ENCODE measurements around the gene COL6A3.

COL6A3 gene

DNA sequence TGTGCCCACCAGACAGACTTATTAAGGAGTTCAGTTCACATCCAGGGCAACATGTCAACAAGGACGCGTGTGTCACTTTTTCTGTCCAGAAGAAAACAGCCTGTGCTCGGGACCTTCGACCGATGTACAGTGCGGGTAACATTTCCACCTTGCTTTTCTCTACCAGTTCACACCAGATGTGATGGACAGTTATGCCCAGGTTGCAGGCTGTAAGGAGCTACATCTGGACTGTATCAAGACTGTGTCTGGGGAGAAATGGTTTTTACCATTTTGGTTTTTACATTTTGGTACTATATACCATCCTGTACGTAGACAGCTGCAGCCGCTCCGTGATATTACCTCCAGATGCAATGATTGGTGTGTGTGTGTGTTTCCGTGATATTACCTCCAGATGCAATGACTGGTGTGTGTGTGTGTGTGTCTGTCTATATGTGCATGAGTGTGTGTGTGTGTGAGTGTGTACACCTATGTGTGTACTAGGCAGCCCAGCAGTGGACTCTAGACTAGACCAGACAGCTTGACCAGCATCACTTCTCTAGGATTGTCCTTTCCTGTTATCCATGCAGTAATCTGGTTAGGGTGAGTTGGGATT is 118.0 kb downstream of the COL6A3 start:
- DNase-seq (ENCODE audit: low read depth) = no peak

DNA sequence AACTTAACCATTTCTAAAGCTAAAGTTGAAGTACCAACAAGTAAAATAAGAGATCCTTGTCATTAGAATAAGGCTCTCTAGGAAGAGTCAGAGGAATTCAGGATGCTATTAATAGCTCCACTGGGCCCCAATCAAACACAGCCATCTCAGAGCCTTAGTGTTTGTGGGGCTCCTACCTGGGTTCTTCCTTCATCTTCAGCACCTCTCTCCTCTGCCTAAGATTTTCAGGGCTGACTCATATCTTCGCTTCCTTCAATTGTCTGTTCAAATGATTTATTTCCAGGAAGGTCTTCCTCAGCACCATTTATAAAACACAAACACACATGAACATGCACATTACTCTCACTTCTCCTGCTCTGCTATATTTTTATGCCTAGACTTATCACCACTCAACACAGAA is 119.5 kb downstream of the COL6A3 start:
- DNase-seq (ENCODE audit: low read depth) = no peak

DNA sequence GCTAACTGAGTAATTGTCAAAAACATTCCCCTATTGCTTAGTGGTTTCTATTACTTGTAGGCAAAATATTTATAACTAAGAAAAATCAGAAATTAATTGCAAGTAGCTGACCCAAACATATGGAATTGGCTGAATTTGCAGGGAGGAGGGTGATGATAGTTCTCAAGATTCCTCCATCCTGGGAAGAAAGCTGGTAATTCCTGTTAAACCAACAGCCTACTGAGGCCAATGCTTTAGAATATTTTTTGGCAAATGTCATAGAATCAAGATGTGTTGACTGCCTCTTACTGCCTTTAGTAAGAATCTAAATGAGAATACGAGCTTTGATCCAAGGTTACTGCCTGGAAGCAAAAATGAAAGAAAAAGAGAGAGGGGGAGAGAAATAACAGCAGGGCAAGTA is 120.0 kb downstream of the COL6A3 start:
- no peak for DNase-seq (ENCODE audit: low read depth)

DNA sequence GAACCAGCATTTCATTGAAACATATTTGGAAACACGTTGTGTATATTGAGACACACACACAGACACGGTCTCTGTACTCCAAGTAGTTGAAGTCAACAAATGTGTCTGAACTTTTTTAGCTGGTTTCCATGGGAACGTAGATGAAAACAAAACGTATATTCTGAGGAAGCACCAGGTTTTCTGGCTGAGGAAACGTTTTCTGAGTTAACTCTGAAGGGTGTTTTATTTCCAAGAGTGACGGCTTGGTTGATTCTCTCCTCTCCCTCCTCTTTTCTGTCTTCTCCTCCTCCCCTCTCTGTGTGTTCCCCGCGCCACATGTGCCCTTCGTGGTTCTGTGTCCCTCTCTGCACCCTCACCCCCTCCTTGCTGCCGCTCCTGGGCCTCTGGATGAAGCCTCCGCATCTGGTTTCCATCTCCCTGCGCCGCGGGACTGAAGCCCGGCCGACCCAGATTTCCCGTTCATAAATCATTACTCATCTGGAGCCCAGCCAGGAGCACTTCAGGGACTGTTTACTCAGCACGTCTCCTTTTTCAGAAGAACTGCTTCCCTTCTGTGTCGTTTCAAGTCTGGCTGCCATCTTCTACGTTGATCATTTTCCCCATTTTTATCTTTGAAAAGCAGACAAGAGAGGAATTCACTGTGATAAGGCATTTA is 122.7 kb downstream of the COL6A3 start:
- peak; percentile 22 for DNase-seq (ENCODE audit: low read depth)

DNA sequence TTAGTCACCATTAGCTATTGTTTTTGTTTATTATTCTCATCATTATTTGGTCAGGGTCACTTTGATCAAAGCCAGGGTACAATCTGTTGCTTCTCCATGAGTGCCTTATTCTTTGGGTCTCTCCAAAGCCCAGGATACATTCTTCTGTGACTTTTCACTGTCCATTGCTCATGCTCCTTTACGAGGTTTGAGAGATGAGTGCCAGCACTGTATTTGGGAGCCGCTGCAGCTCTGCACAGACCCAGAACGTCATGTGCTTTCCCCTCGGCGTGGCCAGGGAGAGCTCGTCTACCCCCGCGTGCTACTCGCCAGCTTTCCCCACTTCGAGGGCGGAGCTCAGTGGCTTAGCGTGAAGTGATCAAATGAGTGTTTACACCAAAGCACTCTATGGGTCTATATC is 123.7 kb downstream of the COL6A3 start:
- DNase-seq (ENCODE audit: low read depth) = no peak

DNA sequence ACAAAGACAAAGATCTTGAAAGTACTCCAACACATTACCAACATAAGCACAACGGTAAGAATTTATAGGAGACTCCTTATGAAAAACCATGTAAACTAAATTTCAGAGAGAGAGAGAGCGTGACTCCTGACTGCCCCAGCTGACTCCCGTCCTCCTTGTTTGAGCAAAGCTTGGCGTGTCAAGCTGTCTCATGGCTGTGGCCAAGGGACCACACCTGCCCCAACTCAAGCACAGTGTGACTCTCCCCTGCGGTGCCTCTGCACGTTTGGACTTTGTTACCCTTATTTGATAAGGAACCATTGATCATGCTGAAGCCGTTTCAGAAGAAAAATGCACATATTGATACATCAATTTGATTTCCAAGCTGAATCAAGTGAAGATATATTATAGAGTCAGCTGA is 124.8 kb downstream of the COL6A3 start:
- DNase-seq (ENCODE audit: low read depth) = no peak

DNA sequence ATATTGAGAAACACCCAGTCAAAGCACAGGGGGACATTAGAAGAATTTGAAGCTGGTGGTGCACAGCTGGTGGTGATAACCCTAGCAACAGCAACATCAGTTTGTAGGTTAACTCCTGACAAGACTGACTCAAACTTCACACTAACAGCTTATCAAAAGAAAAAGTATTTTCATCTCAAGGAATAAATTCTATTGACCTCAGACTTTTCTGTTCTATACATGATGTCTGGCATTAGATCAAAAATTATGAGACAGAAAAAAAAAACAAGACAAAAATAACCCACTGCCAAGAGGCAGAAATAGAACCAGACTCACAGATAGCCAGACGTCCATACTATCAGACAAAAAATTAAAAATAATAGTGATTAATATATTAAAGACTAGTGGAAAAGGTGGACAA is 126.1 kb downstream of the COL6A3 start:
- DNase-seq (ENCODE audit: low read depth) = no peak

DNA sequence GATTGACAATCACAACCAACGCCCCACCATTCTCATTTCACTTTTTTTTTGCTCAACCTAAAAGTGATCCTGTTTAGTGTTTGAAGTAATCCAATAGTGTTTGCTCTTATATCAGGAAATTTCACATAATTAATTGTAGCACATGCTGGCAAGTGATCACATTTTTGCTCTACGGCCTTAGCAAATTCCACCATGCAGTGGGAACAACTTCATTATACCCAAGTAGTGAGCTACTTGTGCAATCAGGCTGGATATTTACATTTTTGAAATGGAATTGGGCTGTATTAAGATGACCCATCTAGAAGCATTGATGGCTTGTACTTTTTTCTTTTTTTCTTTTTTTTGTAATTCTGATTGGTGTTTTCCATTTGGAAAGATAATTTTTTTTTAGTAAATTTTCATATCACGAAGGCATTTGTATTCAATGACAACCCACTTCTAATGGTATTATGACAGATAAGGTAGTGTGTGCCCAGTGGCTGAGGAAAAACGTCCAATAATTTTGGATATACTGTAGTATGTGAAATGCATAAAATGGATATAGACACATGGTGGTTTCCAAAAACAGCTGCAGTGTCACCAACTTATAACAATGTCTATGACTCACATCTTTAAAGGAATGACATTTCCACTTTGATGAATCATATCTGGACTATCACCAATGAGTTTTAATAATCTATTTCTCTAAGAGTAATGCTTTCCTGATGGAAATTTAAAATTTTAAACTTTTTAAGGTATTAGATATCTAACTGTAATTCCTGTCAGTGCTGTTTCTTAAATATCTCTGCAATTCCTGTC is 130.6 kb downstream of the COL6A3 start:
- DNase-seq (ENCODE audit: low read depth) = no peak

DNA sequence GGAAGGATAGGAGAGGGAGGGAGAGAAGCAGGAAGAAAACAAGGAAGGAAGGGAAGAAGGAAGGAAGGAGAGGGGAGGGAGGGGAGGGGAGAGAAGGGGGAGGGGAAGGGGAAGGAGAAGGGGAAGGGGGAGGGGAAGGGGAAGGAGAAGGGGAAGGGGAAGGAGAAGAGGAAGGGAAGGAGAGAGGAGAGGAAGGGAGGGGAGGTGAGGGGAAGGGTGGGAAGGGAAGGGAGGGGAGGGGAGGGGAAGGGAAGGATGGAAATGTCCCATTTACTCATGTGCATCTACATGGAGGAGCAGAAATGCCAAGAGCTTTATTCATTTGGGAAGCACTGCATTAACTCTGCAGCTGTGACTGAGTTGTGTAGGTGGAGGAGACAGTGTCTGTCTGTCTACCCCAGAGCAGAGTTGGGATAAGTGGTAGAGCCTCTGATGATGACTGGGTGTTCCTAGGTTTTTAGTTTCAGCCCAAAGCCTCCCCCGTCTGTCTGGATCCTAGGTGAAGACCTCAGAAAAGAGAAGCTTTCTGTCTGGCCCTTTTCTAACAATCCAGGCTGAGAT is 131.3 kb downstream of the COL6A3 start:
- DNase-seq (ENCODE audit: low read depth) = no peak

DNA sequence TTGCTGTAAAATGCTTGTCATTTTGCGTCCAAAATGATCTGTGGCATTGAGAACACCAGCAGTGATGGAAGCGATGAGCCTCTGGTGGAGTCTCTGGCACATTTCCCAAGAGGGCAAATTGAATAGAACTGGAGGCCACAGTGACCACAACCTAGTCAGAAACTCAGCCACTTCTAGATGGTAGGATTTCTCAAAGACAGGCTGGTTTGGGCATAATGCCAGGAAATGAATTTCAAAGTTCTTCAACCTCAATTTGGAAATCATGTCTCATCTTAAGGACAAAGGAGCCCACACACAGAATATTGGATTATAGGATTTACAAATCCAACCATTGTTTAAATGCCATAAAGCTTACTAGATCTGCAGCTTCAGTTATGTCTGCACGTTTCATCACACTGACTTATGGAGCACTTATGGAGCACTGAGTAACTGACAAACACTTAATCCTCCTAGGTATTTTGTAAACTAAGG is 132.1 kb downstream of the COL6A3 start:
- no peak for DNase-seq (ENCODE audit: low read depth)

DNA sequence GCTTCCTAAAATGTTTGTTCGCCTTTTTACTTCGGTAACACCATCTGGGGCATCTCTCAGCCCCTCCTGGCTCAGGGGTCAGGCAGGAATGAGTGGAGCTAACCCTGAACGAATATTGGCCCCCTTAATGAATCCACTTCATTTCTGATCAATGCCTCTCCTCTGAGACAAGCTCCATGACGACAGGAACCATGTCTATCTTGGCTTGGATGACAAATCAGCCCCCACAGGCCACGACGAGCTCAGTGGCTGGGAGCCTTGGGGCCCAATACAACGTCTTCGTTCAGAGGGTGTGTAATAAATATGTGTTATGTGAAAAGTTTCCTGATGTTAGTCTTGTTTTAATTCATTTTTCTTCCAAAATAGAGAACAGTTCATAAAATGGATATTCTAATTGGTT is 133.0 kb downstream of the COL6A3 start:
- no peak for DNase-seq (ENCODE audit: low read depth)

DNA sequence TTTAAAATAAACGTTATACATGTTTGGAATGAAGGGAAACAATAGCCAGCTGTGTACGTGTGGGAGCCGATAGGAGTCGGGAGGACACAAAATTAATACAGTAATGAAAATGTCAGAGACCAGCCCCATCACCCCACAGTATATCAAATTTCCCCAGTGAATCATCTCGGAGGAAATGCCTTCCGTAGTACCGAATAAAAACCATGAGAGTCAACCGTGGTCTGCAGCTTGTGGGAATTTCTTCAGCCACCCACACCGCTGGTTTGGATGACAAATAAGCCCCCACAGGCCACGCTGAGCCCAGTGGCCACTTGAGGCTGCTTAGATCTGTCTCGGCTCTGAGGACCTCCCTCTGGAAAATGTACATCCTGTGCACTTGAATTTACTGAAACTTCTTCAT is 133.7 kb downstream of the COL6A3 start:
- no peak for DNase-seq (ENCODE audit: low read depth)

DNA sequence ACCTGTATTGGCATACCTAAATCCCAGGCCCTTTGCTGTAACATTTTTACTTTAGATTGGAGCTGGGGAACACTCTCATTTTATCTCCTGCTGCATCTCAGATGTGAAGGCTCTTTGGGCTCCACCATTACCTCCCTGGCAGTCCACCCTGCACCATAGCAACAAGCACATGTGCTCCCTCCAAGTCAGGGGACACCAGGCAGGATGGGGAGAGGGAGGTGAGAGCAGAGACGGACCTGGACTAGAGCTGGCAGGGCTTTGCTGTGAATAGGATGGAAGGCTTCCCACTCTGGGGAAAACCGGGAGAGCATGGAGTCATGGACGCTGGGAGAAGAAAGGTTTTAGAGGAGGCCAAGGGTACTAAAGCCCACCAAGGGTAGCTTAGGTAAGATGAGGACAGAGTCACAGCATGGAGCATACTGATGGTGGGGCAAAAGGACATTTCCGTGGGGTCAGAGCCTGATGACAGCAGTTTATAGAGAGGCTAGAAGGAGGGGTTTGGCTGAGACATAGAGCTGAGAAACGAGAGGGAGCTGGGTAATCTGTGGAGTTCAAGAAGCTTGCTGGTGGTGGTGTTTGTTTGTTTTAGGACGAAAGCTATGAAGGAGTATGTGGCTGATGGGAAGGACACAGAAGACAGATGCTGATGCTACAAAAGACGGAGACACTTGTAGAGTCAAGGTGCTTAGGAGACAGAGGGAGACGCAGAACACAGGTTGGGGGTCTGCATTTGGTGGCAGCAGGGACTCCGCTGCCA is 134.8 kb downstream of the COL6A3 start:
- no peak for DNase-seq (ENCODE audit: low read depth)

DNA sequence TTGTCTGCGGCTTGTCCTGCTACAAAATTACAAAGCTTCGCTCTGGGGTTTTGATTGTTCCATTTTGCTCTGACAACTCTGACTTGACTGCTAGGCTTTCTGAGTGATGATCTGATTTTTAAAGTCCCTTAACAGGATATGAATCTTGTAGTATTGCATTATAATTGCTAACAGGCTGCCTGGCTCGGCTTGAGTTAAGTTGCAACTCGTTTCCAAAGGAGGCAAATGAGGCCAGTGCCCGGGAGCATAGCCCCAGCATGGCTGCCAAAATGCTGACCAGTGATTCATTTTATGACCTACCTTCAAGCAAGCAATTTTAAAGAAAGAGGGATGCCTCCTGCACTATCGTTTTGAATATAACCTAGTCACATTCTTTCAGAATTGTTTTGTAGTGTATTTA is 135.4 kb downstream of the COL6A3 start:
- no peak for DNase-seq (ENCODE audit: low read depth)

DNA sequence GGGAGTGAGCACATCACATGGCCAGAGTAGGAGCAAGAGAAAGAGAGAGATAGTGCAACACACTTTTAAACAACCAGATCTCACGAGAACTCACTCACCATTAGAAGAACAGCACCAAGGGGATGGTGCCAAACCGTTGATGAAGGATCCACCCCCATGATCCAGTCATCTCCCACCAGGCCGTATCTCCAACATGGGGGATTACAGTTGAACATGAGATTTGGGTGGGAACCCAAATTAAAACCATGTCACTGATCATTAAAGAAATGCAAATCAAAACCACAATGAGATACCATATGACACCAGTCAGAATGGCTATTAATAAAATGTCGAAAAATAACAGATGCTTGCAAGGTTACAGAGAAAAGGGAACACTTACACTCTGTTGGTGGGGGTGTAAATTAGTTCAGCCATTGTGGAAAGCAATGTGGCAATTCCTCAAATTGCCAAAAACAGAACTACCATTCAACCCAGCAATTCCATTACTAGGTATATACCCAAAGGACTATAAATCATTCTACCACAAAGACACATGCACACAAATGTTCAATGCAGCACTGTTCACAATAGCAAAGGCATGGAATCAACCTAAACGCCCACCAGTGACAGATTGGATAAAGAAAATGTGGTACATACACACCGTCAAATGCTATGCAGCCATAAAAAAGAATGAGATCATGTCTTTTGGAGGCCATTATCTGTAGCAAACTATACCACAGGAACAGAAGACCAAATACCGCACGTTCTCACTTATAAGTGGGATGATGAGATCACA is 137.1 kb downstream of the COL6A3 start:
- no peak for DNase-seq (ENCODE audit: low read depth)

Data from activated T-cell treated with anti-CD3 and anti-CD28 coated beads for 24 hours (primary cell).